ENCODE measurements around the gene BTD.

DNA sequence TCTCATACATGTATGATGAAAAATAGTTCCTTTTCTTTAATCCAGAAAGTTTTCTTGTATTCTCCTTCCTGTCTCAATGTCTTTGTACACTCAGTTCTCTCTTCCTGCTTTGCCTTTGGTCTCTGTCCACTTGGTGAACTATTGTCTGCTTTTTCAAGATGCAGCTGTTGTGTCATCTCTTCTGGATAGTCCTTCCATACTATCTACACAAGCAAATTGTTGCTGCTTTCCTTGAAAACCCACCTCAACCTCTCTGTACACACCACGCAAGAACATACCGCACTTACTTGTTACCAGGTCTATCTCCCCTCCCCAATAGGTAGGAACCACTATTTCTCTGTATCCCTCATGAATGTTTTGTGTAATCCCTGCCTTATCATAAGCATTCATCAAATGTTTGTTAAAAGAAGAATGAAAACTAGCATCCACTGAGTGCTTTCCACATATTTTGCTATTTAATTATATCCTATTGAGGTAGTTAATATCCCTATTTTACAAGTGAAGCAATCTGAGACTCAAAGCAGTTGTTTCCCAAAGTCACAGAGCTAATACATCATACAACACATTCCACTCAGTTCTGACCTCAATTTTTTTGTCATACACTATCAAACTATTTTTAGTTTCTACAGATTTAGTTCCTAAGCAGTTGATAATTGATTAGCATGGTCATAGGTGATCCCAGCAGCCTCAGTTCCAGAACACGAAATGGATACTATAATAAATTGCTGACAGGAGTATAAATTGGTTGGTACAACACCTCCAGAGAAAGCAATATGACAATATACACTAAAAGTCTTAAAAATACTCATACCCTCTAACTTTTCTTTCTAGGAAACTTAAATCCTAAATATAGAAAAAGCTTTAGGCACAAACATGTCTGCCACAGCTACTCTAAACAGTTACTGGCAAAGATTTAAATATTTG is 19.8 kb upstream of the BTD start:
- TF ChIP-seq, protein P1, sequence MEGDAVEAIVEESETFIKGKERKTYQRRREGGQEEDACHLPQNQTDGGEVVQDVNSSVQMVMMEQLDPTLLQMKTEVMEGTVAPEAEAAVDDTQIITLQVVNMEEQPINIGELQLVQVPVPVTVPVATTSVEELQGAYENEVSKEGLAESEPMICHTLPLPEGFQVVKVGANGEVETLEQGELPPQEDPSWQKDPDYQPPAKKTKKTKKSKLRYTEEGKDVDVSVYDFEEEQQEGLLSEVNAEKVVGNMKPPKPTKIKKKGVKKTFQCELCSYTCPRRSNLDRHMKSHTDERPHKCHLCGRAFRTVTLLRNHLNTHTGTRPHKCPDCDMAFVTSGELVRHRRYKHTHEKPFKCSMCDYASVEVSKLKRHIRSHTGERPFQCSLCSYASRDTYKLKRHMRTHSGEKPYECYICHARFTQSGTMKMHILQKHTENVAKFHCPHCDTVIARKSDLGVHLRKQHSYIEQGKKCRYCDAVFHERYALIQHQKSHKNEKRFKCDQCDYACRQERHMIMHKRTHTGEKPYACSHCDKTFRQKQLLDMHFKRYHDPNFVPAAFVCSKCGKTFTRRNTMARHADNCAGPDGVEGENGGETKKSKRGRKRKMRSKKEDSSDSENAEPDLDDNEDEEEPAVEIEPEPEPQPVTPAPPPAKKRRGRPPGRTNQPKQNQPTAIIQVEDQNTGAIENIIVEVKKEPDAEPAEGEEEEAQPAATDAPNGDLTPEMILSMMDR (IDR thresholded peaks at IDR 0.05) = no peak
- TF ChIP-seq EP300 (IDR thresholded peaks at IDR 0.05) (no peak), POLR2A (IDR thresholded peaks at IDR 0.05) (no peak)
